Umbilical cord (tissue), 2 donors: ENCODE measurements around the gene MIDN. TPM values are rescaled to one million over a fixed set of nuclear protein-coding genes. Genes with fewer than 3 reads are reported as not detected.
"Not testable (repeated sequence)": the region's sequence is repeated elsewhere in the genome, so short reads cannot be mapped to it uniquely, and the experiment has no call there.

Experiments used
- DNase-seq: peaks from one replicate; pipeline ENCODE4 v3.0.0-alpha.2; 2015; ENCODE audit warnings: low spot score
- total RNA-seq: library from RNA; depleted of rRNA; stranded (reverse); fragments of >200 nt; gene quantifications from one replicate; pipeline ENCODE4 v1.2.3, GENCODE V29; 2014; ENCODE audit warnings: low replicate concordance; ENCODE audit not compliant: insufficient read depth

The MIDN gene
- total RNA-seq, 1 donor from 2014 or later = 16.6 TPM

DNA sequence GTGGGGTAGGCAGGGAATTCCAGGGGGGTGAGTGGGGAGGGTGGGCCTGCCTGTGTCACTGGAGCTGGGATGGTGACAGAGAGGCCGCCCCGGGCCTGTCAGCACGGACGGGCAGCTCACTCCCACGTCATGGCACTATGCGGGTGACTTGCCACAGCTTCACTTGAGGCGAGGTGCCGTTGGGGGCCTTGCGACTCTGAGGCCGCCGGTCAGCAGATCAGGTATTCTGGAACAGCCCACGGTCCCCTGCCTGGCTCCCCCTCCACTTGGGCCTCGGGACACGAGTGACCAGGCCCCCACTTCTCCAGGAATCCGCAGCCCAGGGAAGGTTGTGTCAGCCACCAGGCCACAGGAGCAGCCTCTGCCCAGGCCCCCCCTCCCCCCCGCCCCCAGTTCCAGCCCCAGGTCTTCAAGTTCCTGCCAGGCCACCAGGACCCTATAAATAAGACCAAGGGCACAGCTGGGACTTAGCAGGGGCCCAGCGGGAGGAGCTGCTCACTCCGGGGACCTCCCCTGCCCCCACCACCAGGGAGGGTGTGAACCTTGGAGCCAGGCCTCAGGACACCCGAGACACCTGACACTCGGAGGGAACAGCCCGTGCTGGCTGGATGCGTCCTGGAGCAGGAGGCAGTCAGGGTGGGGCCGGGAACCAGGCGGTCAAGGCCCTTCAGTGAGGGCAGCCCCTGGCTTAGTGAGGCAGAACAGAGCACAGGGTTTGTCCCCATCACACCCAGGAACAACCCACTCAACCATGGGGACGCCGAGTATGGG lies 2.7 kb upstream of the MIDN start:
- DNase-seq = no peak

GRCh38 chr19:1246265-1247087 lies 1.9 kb upstream of the MIDN start:
- not testable (repeated sequence) for DNase-seq

- DNase-seq = no peak
Measured at GRCh38 chr19:1247748-1248138, 640 bp upstream of the MIDN start.

- DNase-seq = peak; percentile 88
Measured at GRCh38 chr19:1248786-1249297, 459 bp downstream of the MIDN start.

DNA sequence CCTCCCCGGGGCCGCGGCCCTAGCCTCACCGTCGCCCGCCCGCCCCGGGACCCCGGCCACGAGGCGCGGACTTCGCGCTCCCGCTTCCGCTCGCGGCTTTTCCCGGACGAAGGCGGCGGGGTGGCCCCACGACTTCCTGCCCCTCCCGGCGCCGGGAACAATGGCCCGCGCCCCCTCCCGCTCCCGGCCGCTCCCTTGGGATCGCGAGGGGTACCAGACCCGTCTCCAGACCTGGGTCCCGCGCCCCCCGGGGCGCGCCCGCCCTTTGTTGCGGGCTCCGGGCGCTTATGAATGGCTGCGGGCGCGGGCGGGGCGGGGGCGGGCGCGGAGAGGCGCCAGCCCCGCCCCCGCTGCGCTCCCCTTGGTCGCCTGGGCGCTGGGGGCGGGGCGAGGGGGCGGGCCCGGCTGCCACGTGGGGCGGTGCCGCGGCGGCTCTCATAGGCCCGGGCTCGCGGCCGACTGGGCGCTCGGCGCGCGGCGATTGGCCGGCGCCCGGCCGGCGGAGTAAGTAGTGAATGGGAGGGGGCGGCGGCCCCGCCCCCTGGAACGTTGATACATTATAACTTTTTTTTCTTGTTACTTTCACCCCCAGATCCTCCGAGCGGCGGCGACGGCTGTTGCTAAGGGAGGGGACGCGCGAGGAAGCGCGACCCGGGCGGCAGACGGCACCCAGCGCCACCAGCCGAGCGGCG lies 1.1 kb downstream of the MIDN start:
- peak; percentile 96 for DNase-seq

DNA sequence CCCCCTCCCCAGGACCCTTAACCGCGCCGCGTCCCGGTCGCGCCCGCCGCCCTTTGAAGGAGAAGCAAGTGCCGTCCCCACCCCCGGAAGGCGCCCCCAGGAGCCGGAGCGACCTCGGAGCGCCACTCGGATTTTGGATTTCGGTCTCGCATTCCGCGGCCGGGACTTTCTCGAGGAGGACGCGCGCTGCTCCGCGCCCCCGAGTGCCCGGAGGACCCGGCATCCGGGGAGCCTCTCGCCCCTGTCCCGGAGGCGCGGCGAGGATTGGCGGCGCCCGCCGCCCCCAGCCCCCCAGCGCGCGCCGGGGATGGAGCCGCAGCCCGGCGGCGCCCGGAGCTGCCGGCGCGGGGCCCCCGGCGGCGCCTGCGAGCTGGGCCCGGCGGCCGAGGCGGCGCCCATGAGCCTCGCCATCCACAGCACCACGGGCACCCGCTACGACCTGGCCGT lies 1.6 kb downstream of the MIDN start:
- no peak for DNase-seq

GRCh38 chr19:1250437-1251260 lies 2.3 kb downstream of the MIDN start:
- DNase-seq = peak; percentile 79

DNA sequence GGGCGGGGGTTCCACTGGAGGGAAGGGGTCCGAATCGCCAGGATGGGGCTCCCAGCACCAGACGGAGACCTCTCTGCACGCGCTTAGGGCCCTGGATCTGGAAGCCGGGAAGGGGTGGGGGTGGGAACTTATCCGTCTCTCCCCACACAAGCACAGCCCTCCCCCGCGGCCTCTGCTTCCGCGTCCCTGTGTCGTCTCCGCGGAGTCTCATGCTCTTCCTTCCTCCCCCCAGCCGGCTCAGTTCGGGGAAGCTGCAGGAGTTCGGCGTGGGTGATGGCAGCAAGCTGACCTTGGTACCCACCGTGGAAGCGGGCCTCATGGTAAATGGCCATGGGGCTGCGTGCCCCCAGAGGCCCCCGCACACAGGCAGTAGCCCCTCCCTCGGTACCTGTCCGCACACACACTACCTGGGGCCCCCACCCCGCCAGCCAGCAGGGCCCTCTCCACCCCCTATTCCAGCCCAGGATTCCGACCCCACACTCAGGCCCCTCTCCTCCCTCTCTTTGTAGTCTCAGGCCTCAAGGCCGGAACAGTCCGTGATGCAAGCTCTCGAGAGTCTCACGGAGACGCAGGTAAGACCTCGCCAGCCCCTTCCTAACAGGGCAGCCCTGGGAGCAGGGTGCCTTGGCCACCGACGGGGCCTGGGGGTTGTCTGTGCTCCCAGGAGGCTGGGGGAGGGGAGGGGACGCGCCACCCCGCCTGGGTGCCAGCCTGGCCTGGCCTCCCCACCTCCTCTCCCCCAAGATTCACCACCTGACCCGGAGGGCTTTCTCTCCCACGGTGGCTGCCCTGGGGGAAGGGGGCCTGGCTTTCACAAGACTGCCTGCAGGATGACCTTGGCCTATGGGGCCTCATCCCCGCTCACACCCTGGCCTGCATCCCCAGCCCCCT lies 3.2 kb downstream of the MIDN start:
- DNase-seq = peak; percentile 85

- DNase-seq = peak; percentile 90
Measured at GRCh38 chr19:1252221-1252820, 3.9 kb downstream of the MIDN start.

DNA sequence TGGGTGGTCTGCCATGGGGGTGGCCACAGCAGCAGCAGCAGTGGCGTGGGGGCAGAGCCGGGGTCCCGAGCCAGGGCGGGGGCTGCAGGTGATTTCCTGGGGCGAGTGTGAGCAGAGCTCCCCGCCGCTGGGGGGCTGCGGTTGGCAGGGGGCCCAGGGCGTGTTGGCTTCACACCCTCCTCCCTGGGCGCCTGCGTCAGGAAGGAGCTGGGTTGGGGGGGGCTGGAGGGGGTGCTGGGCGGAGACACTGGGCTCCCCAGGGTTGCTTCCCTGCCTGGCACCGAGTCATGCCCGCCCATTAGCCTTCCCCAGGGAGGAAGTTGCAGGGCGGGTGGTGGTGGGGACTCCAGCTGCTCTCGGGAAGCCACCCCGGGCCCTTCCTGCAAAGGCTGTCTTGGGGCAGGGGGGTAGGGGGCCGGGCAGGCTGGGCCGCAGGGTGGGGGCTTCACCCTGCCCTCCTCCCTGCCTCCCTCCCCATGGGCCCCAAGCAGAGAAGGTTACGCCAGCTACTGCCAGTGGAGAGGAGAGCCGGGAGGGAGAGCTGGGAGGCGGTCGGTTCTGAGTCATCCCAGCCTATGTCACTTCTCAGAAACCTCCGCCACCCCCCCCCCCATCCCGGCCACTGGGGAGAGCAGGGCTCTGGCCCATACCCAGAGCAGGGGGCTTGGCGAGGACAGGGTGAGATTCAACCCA lies 4.6 kb downstream of the MIDN start:
- DNase-seq = peak; percentile 97

GRCh38 chr19:1253514-1254080 lies 5.2 kb downstream of the MIDN start:
- peak; percentile 87 for DNase-seq

- DNase-seq = no peak
Measured at GRCh38 chr19:1254081-1254527, 5.7 kb downstream of the MIDN start.

GRCh38 chr19:1254530-1255185 lies 6.3 kb downstream of the MIDN start:
- no peak for DNase-seq

GRCh38 chr19:1255186-1256161 lies 7.1 kb downstream of the MIDN start:
- no peak for DNase-seq

- no peak for DNase-seq
Measured at GRCh38 chr19:1256646-1257474, 8.5 kb downstream of the MIDN start.
